CD1c-positive myeloid dendritic cell (primary cell): ENCODE results near the gene FOXB2.

Source experiments
- DNase-seq: peaks from one replicate; pipeline ENCODE4 v3.0.0-alpha.2; 2016; ENCODE audit errors: extremely low spot score

FOXB2 gene

DNA sequence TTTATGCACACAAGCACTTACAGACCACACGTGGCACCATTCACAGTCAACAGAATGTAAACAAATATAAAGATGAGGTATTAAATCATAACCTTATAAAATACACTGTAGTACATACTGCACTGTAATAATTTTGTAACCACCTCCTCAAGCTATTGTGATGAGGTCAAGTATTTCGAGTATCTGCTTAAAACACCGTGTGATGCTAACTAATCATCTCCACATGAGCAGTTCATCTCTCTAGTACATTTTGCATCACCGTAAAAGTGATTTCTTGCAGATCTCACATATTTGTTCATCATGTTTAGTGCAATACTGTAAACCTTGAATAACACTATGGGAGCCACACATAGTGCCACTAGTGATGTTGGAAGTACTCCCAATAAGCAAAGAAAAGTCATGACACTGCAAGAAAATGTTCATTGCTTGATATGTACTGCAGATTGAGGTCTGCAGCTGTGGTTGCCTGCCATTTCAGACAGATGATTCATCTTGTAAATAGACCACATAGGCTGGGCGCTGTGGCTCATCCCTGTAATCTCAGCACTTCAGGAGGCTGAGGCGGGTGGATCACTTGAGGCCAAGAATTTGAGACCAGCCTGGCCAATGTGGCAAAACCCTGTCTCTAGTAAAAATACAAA lies 44.3 kb downstream of the FOXB2 start:
- no peak for DNase-seq

DNA sequence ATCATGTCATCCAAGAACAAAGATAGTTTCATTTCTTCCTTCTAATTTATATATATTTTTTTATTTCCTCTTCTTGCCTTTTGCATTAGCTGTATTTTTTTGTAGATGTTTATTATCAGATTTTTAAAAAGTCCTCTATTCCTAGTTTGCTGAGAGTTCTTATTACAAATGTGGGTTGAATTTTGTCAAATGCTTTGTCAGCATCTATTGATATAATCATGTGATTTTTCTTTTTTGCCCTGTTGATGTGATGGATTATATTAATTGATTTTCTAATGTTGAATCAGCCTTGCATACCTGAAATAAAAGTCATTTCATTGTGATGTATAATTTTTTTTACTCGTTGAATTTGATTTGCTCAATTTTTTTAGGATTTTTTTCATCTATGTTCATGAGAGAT lies 46.9 kb downstream of the FOXB2 start:
- no peak for DNase-seq
